Endothelial cell of umbilical vein (primary cell): ENCODE measurements around the gene IPO11. TPM values are rescaled to one million over a fixed set of nuclear protein-coding genes. Genes with fewer than 3 reads are reported as not detected.

Experiments
- BruUV-seq: library from RNA; stranded (reverse); fragments of 400-500 nt; replicated peaks from 2 replicates; lab custom pipeline; 2021; lab: Mats Ljungman, UMichigan
- CTCF ChIA-PET: fragments of 300-600, 350-600 bp; sonication (Branson Sonifier 250); formaldehyde crosslinking; loops from one replicate; lab custom pipeline; 2021; ENCODE audit warnings: antibody characterized with exemption, inconsistent platforms; lab: Charles Lee
- POLR2A ChIA-PET: fragments of 300-600, 350-600 bp; sonication (Branson Sonifier 250); formaldehyde crosslinking; loops from one replicate; lab custom pipeline; 2021; ENCODE audit warnings: antibody characterized with exemption, inconsistent platforms; lab: Charles Lee
- DNase-seq: peaks from one replicate; pipeline ENCODE4 v3.0.0-alpha.2; 2011; ENCODE audit warnings: low read depth, low spot score
- FAIRE-seq: peaks from 2 replicates; lab custom pipeline; 2011; peaks lifted over from hg19 to GRCh38; lab: Jason Lieb, UNC
- H2AFZ ChIP-seq: 2 replicates; pipeline ENCODE4 v1.6.0; 2012; ENCODE audit warnings: low read depth, low read length, control low read depth, inconsistent platforms
- H3K27ac ChIP-seq: 2 replicates; pipeline ENCODE4 v1.5.1; 2011; ENCODE audit warnings: low read depth, mild to moderate bottlenecking, control low read depth, low read length, moderate library complexity; ENCODE audit not compliant: insufficient read depth
- H3K27me3 ChIP-seq, 2 experiments: 2 replicates each; pipeline versions ENCODE4 v1.6.0 to v1.6.1; 2011; ENCODE audit warnings: low read length in 2 of 2, mixed read lengths in 1 of 2; ENCODE audit not compliant: control insufficient read depth in 2 of 2, insufficient read depth in 2 of 2
- H3K36me3 ChIP-seq, 2 experiments: 2 replicates in 1 of 2; 3 replicates in 1 of 2; pipeline ENCODE4 v1.5.1; 2011; ENCODE audit warnings: low read length in 2 of 2, mild to moderate bottlenecking in 1 of 2, moderate library complexity in 1 of 2; ENCODE audit not compliant: control insufficient read depth in 2 of 2, insufficient read depth in 2 of 2; ENCODE audit errors: extremely low read depth in 1 of 2
- H3K4me1 ChIP-seq: 3 replicates; pipeline ENCODE4 v1.5.1; 2011; ENCODE audit warnings: mild to moderate bottlenecking, low read length; ENCODE audit not compliant: control insufficient read depth, insufficient read depth; ENCODE audit errors: extremely low read depth
- H3K4me2 ChIP-seq: 2 replicates; pipeline ENCODE4 v1.6.1; 2011; ENCODE audit warnings: low read length, control low read depth, mixed read lengths; ENCODE audit not compliant: insufficient read depth
- H3K4me3 ChIP-seq, 3 experiments: fragments of 200-600 bp in 1 of 3; sonication (generic), shearing (Covaris generic) in 1 of 3; replicated peaks in 1 of 3; 2 replicates each; pipeline ENCODE4 v1.5.1; 2011 to 2016; ENCODE audit warnings: control low read depth in 3 of 3, low read length in 3 of 3, mild to moderate bottlenecking in 2 of 3, inconsistent platforms in 1 of 3, low read depth in 1 of 3, moderate library complexity in 1 of 3; ENCODE audit not compliant: insufficient read depth in 1 of 3
- H3K79me2 ChIP-seq: 2 replicates; pipeline ENCODE4 v1.6.0; 2012; ENCODE audit warnings: low read length, inconsistent platforms; ENCODE audit not compliant: control insufficient read depth, insufficient read depth
- H3K9ac ChIP-seq: replicated peaks from 2 replicates; pipeline ENCODE3; 2011; ENCODE audit warnings: low read length, control low read depth; ENCODE audit not compliant: insufficient read depth; ENCODE audit errors: extremely low read depth
- H3K9me1 ChIP-seq: replicated peaks from 3 replicates; pipeline ENCODE4 v1.6.0; 2011; ENCODE audit warnings: mild to moderate bottlenecking, low read length; ENCODE audit not compliant: control insufficient read depth, insufficient read depth; ENCODE audit errors: extremely low read depth
- H3K9me3 ChIP-seq: replicated peaks from 2 replicates; pipeline ENCODE4 v1.5.1; 2012; ENCODE audit warnings: low read length, inconsistent platforms; ENCODE audit not compliant: control insufficient read depth, insufficient read depth
- H4K20me1 ChIP-seq: replicated peaks from 2 replicates; pipeline ENCODE3; 2011; ENCODE audit warnings: mild to moderate bottlenecking, low read length; ENCODE audit not compliant: control insufficient read depth, insufficient read depth; ENCODE audit errors: extremely low read depth
- EZH2 ChIP-seq: IDR thresholded peaks from 2 replicates; pipeline ENCODE4 v1.6.1; 2012; ENCODE audit warnings: borderline replicate concordance, low read depth, mild to moderate bottlenecking, moderate library complexity, low read length, inconsistent platforms; ENCODE audit not compliant: severe bottlenecking
- FOS ChIP-seq: IDR thresholded peaks from 2 replicates; pipeline ENCODE4 v1.6.1; 2011; ENCODE audit warnings: mild to moderate bottlenecking, low read length, moderate library complexity, borderline replicate concordance; ENCODE audit not compliant: insufficient read depth
- GATA2 ChIP-seq: IDR thresholded peaks from 2 replicates; pipeline ENCODE4 v1.7.0; 2011; ENCODE audit warnings: low read depth, mild to moderate bottlenecking, moderate library complexity, mixed read lengths, low read length; ENCODE audit not compliant: insufficient read length, insufficient read depth
- JUN ChIP-seq: IDR thresholded peaks from 2 replicates; pipeline ENCODE4 v1.6.1; 2011; ENCODE audit warnings: borderline replicate concordance, low read depth; ENCODE audit not compliant: insufficient read length, insufficient read depth
- MYC ChIP-seq: IDR thresholded peaks from one replicate; pipeline ENCODE4 v1.6.1; 2011; ENCODE audit warnings: mild to moderate bottlenecking, low read depth, low read length
- POLR2A ChIP-seq: IDR thresholded peaks from 2 replicates; pipeline ENCODE4 v1.6.1; 2012; ENCODE audit warnings: low read depth, mild to moderate bottlenecking, control low read depth, low read length
- POLR2AphosphoS5 ChIP-seq: IDR thresholded peaks from 2 replicates; pipeline ENCODE4 v1.6.1; 2012; ENCODE audit warnings: low read depth, mild to moderate bottlenecking, control low read depth, low read length, moderate library complexity; ENCODE audit not compliant: insufficient read depth
- dilution Hi-C: fragments of 300-500 bp; cut with MboI; formaldehyde crosslinking; loops from one replicate; pipeline ENCODE4 v1.15.0; 2019; ENCODE audit warnings: low sequenced_read_pairs; ENCODE audit not compliant: extremely low pct_ligation_motif_present
- intact Hi-C: fragments of 100-400 bp; cut with micrococcal nuclease; formaldehyde crosslinking; loops from one replicate; pipeline ENCODE4 v1.10.0; 2022
- polyA plus RNA-seq, 4 experiments: library from polyadenylated mRNA; depleted of rRNA in 3 of 4; stranded (reverse) in 3 of 4; unstranded in 1 of 4; fragments of >200 nt; gene quantifications; 2 replicates each; pipeline versions ENCODE4 v1.2.1 to v1.2.3, GENCODE V29; 2011 to 2012; ENCODE audit warnings: missing spikeins in 1 of 4
- total RNA-seq: library from RNA; stranded (reverse); gene quantifications from 2 replicates; pipeline ENCODE4 v1.2.3, GENCODE V29; 2021
- TF ChIP-seq, protein P1 (sequence below), 2 donors: IDR thresholded peaks; 1 replicate in 1 of 2; 2 replicates in 1 of 2; pipeline ENCODE4 v1.5.1; 2011; ENCODE audit warnings: low read length in 2 of 2, mild to moderate bottlenecking in 2 of 2, moderate library complexity in 2 of 2, control low read depth in 1 of 2, inconsistent platforms in 1 of 2, low read depth in 1 of 2; ENCODE audit not compliant: insufficient read depth in 1 of 2; ENCODE audit errors: extremely low read depth in 1 of 2
- TF ChIP-seq, protein P2 (sequence below): IDR thresholded peaks from 2 replicates; pipeline ENCODE4 v1.6.1; 2011; ENCODE audit not compliant: insufficient read depth, insufficient read length

Gene IPO11
- total and polyA plus RNA-seq, 2 donors (not counting 3 experiments of a cell fraction or from before 2014, with no cell fraction given): 38.5 to 80.9 TPM

DNA sequence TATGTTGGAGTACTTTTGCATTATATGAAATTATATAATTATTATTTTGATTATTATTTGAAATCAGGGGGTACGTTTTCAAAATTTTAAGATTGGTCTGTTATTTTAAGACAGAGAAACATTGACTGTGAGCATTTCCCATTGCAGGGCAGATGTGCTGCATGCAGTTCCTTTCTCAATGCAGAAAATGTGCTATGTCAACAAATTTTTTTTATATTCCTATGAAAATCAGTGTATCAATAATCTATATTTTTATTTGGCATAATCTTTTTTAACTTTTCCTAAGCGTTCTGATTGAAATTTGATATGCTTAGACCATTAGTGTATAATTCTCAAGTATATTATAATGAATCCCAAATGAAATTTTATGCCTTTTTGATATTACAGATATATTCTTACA, 124.2 kb downstream of the IPO11 start:
- no TSS peak for BruUV-seq
- Histone ChIP-seq H3K9me3 (no peaks in the 10 kb centered on the region), H2AFZ (no peak overlapping the region), H3K4me2 (no peak overlapping the region), H3K9me1 (no peaks in the 10 kb centered on the region), H3K79me2 (no peaks in the 10 kb centered on the region), H3K4me1 (no peaks in the 10 kb centered on the region), H3K36me3 (no peaks in the 10 kb centered on the region), H4K20me1 (no peaks in the 10 kb centered on the region), H3K27me3 (no peaks in the 10 kb centered on the region), H3K27ac (no peak overlapping the region), H3K9ac (no peak overlapping the region), H3K4me3 (no peak overlapping the region)
- intact Hi-C loops (no loop called here), dilution Hi-C loops (no loop called here)
- no peak for DNase-seq
- no peak for FAIRE-seq
- TF ChIP-seq, protein P1, sequence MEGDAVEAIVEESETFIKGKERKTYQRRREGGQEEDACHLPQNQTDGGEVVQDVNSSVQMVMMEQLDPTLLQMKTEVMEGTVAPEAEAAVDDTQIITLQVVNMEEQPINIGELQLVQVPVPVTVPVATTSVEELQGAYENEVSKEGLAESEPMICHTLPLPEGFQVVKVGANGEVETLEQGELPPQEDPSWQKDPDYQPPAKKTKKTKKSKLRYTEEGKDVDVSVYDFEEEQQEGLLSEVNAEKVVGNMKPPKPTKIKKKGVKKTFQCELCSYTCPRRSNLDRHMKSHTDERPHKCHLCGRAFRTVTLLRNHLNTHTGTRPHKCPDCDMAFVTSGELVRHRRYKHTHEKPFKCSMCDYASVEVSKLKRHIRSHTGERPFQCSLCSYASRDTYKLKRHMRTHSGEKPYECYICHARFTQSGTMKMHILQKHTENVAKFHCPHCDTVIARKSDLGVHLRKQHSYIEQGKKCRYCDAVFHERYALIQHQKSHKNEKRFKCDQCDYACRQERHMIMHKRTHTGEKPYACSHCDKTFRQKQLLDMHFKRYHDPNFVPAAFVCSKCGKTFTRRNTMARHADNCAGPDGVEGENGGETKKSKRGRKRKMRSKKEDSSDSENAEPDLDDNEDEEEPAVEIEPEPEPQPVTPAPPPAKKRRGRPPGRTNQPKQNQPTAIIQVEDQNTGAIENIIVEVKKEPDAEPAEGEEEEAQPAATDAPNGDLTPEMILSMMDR (IDR thresholded peaks at IDR 0.05; ENCODE audit: extremely low read depth in 1 of 2, insufficient read depth in 1 of 2, low read depth in 1 of 2, low read length in 2 of 2): no peak
- TF ChIP-seq POLR2A (no peak), EZH2 (no peak), FOS (no peak), MYC (no peak), JUN (no peak), GATA2 (no peak), POLR2AphosphoS5 (no peak)
- TF ChIP-seq, protein P2, sequence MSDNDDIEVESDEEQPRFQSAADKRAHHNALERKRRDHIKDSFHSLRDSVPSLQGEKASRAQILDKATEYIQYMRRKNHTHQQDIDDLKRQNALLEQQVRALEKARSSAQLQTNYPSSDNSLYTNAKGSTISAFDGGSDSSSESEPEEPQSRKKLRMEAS: no peak
- POLR2A ChIA-PET: no interaction called here
- CTCF ChIA-PET: no interaction called here
